NK-92 (cell line): Measurements from ENCODE around the gene SRCIN1.

Source experiments
- DNase-seq: peaks from one replicate; lab custom pipeline; 2025; ENCODE audit not compliant: unreplicated experiment; lab: John Stamatoyannopoulos, UW

Gene SRCIN1

GRCh38 chr17:38600416-38600815, 5.3 kb downstream of the SRCIN1 start:
- no peak for DNase-seq

GRCh38 chr17:38599398-38599856, 6.3 kb downstream of the SRCIN1 start:
- DNase-seq = no peak

GRCh38 chr17:38598995-38599394, 6.8 kb downstream of the SRCIN1 start:
- DNase-seq = no peak

GRCh38 chr17:38598536-38598935, 7.2 kb downstream of the SRCIN1 start:
- no peak for DNase-seq

GRCh38 chr17:38597375-38597774, 8.4 kb downstream of the SRCIN1 start:
- DNase-seq = no peak

GRCh38 chr17:38596651-38597050, 9.1 kb downstream of the SRCIN1 start:
- DNase-seq = no peak

GRCh38 chr17:38595892-38596291, 9.9 kb downstream of the SRCIN1 start:
- DNase-seq = no peak

GRCh38 chr17:38594152-38594551, 11.6 kb downstream of the SRCIN1 start:
- DNase-seq = no peak

- no peak for DNase-seq
Measured at GRCh38 chr17:38592487-38592886, 13.3 kb downstream of the SRCIN1 start.

GRCh38 chr17:38591759-38592241, 14.0 kb downstream of the SRCIN1 start:
- DNase-seq = no peak

GRCh38 chr17:38590988-38591758, 14.6 kb downstream of the SRCIN1 start:
- DNase-seq = no peak

GRCh38 chr17:38589462-38590114, 16.2 kb downstream of the SRCIN1 start:
- no peak for DNase-seq

- DNase-seq = no peak
Measured at GRCh38 chr17:38588788-38589174, 17.0 kb downstream of the SRCIN1 start.

- no peak for DNase-seq
Measured at GRCh38 chr17:38587947-38588787, 17.6 kb downstream of the SRCIN1 start.

GRCh38 chr17:38587203-38587602, 18.5 kb downstream of the SRCIN1 start:
- no peak for DNase-seq

GRCh38 chr17:38586788-38587187, 19.0 kb downstream of the SRCIN1 start:
- no peak for DNase-seq

GRCh38 chr17:38585918-38586529, 19.7 kb downstream of the SRCIN1 start:
- DNase-seq = no peak

GRCh38 chr17:38585056-38585917, 20.5 kb downstream of the SRCIN1 start:
- no peak for DNase-seq

- no peak for DNase-seq
Measured at GRCh38 chr17:38584350-38584925, 21.3 kb downstream of the SRCIN1 start.
